Measurements from ENCODE around the gene TGFBR3. TPM values are rescaled to one million over a fixed set of nuclear protein-coding genes. Genes with fewer than 3 reads are reported as not detected.

Gene TGFBR3
- total and polyA plus RNA-seq, 9 of the 15 experiments (the other 6 are each of a cell fraction or from before 2014, with no cell fraction given) = 3.6 to 32.4 (median 15.6) TPM

DNA sequence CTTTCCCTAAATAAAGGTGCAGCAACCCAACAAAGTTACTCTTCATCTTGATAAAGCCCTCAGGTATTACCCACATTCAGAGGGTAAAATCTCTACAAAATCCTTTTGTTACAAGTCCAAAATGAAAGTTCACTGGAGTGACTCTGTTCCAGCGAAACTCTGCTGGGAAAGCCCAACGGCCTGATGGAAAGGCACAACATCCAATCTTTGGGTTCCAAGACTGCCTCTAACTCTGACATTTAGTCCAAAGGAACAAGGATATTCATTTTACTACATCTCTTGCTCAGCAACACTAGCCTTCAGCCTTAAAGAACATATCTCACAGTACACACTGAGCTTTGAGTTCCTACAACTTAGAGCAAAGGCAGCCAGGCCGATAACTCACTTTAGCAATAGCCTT, 42.1 kb downstream of the TGFBR3 start:
- Histone ChIP-seq H3K27ac (ENCODE audit: extremely low read depth, low read depth, low read length) (no peak overlapping the region), H2AFZ (ENCODE audit: low read depth, low read length) (no peak overlapping the region), H3K9ac (ENCODE audit: insufficient read depth in 1 of 2, low read depth in 2 of 2, low read length in 2 of 2) (no peak overlapping the region), H3K4me3 (no peak overlapping the region), H3K9me1 (ENCODE audit: control insufficient read depth, insufficient read depth, low read length) (no peaks in the 10 kb centered on the region), H3K27me3 (ENCODE audit: control insufficient read depth in 2 of 2, insufficient read depth in 2 of 2, low read length in 2 of 2) (no peaks in the 10 kb centered on the region), H3K4me2 (ENCODE audit: insufficient read depth, low read length) (no peak overlapping the region), H3K79me2 (ENCODE audit: control insufficient read depth, insufficient read depth, low read length) (peaks cover 8% of the 10 kb centered on the region; the same call in 1 of the 3 replicates), H3K9me3 (replicated peaks; ENCODE audit: control insufficient read depth, insufficient read depth, low read depth, low read length) (no peaks in the 10 kb centered on the region), H3K36me3 (ENCODE audit: control insufficient read depth, insufficient read depth, low read length) (no peaks in the 10 kb centered on the region), H4K20me1 (replicated peaks; ENCODE audit: control insufficient read depth, insufficient read depth, low read length) (0 out of 2 replicates have a peak, but pooled peaks cover 3% of the 10 kb centered on the region), H3K4me1 (replicated peaks in 1 of 2; ENCODE audit: control insufficient read depth in 2 of 2, insufficient read depth in 2 of 2, low read length in 2 of 2) (peaks cover 0 to 12% of the 10 kb centered on the region in 2 experiments; a peak in 3 of 5 replicates)
- CTCF ChIA-PET (ENCODE audit: low intra/inter-chr PET ratio) = no interaction called here
- POLR2A ChIA-PET = no interaction called here
- WGBS (ENCODE audit: insufficient coverage, low coverage, missing lambda C conversion rate) = 80% methylated on average over 3 of the region's 3 CpGs
- FAIRE-seq = no peak
- no peak for ATAC-seq
- no peak for DNase-seq (ENCODE audit: extremely low read depth in 1 of 4, low spot score in 3 of 4)
- in situ Hi-C loops (cut with MboI) (no loop called here), intact Hi-C loops (cut with micrococcal nuclease) (no loop called here)
- no TSS peak for BruUV-seq (replicated peaks)
- TF ChIP-seq FOSL1 (tag; conservative IDR thresholded peaks at IDR 0.05) = no peak
- no peak for TF ChIP-seq CC2D1A (IDR thresholded peaks at IDR 0.05)
- TF ChIP-seq GATAD2B (IDR thresholded peaks at IDR 0.05; ENCODE audit: borderline replicate concordance) = no peak
- no peak for TF ChIP-seq ZNF780A (CRISPR knock-in tag; IDR thresholded peaks at IDR 0.05)
- TF ChIP-seq, protein P1, sequence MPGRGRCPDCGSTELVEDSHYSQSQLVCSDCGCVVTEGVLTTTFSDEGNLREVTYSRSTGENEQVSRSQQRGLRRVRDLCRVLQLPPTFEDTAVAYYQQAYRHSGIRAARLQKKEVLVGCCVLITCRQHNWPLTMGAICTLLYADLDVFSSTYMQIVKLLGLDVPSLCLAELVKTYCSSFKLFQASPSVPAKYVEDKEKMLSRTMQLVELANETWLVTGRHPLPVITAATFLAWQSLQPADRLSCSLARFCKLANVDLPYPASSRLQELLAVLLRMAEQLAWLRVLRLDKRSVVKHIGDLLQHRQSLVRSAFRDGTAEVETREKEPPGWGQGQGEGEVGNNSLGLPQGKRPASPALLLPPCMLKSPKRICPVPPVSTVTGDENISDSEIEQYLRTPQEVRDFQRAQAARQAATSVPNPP (IDR thresholded peaks at IDR 0.05; ENCODE audit: borderline replicate concordance, insufficient read depth, insufficient read length) = no peak
- TF ChIP-seq, protein P2, sequence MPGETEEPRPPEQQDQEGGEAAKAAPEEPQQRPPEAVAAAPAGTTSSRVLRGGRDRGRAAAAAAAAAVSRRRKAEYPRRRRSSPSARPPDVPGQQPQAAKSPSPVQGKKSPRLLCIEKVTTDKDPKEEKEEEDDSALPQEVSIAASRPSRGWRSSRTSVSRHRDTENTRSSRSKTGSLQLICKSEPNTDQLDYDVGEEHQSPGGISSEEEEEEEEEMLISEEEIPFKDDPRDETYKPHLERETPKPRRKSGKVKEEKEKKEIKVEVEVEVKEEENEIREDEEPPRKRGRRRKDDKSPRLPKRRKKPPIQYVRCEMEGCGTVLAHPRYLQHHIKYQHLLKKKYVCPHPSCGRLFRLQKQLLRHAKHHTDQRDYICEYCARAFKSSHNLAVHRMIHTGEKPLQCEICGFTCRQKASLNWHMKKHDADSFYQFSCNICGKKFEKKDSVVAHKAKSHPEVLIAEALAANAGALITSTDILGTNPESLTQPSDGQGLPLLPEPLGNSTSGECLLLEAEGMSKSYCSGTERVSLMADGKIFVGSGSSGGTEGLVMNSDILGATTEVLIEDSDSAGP (CRISPR knock-in tag; IDR thresholded peaks at IDR 0.05) = no peak
- TF ChIP-seq, protein P3, sequence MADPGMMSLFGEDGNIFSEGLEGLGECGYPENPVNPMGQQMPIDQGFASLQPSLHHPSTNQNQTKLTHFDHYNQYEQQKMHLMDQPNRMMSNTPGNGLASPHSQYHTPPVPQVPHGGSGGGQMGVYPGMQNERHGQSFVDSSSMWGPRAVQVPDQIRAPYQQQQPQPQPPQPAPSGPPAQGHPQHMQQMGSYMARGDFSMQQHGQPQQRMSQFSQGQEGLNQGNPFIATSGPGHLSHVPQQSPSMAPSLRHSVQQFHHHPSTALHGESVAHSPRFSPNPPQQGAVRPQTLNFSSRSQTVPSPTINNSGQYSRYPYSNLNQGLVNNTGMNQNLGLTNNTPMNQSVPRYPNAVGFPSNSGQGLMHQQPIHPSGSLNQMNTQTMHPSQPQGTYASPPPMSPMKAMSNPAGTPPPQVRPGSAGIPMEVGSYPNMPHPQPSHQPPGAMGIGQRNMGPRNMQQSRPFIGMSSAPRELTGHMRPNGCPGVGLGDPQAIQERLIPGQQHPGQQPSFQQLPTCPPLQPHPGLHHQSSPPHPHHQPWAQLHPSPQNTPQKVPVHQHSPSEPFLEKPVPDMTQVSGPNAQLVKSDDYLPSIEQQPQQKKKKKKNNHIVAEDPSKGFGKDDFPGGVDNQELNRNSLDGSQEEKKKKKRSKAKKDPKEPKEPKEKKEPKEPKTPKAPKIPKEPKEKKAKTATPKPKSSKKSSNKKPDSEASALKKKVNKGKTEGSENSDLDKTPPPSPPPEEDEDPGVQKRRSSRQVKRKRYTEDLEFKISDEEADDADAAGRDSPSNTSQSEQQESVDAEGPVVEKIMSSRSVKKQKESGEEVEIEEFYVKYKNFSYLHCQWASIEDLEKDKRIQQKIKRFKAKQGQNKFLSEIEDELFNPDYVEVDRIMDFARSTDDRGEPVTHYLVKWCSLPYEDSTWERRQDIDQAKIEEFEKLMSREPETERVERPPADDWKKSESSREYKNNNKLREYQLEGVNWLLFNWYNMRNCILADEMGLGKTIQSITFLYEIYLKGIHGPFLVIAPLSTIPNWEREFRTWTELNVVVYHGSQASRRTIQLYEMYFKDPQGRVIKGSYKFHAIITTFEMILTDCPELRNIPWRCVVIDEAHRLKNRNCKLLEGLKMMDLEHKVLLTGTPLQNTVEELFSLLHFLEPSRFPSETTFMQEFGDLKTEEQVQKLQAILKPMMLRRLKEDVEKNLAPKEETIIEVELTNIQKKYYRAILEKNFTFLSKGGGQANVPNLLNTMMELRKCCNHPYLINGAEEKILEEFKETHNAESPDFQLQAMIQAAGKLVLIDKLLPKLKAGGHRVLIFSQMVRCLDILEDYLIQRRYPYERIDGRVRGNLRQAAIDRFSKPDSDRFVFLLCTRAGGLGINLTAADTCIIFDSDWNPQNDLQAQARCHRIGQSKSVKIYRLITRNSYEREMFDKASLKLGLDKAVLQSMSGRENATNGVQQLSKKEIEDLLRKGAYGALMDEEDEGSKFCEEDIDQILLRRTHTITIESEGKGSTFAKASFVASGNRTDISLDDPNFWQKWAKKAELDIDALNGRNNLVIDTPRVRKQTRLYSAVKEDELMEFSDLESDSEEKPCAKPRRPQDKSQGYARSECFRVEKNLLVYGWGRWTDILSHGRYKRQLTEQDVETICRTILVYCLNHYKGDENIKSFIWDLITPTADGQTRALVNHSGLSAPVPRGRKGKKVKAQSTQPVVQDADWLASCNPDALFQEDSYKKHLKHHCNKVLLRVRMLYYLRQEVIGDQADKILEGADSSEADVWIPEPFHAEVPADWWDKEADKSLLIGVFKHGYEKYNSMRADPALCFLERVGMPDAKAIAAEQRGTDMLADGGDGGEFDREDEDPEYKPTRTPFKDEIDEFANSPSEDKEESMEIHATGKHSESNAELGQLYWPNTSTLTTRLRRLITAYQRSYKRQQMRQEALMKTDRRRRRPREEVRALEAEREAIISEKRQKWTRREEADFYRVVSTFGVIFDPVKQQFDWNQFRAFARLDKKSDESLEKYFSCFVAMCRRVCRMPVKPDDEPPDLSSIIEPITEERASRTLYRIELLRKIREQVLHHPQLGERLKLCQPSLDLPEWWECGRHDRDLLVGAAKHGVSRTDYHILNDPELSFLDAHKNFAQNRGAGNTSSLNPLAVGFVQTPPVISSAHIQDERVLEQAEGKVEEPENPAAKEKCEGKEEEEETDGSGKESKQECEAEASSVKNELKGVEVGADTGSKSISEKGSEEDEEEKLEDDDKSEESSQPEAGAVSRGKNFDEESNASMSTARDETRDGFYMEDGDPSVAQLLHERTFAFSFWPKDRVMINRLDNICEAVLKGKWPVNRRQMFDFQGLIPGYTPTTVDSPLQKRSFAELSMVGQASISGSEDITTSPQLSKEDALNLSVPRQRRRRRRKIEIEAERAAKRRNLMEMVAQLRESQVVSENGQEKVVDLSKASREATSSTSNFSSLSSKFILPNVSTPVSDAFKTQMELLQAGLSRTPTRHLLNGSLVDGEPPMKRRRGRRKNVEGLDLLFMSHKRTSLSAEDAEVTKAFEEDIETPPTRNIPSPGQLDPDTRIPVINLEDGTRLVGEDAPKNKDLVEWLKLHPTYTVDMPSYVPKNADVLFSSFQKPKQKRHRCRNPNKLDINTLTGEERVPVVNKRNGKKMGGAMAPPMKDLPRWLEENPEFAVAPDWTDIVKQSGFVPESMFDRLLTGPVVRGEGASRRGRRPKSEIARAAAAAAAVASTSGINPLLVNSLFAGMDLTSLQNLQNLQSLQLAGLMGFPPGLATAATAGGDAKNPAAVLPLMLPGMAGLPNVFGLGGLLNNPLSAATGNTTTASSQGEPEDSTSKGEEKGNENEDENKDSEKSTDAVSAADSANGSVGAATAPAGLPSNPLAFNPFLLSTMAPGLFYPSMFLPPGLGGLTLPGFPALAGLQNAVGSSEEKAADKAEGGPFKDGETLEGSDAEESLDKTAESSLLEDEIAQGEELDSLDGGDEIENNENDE (IDR thresholded peaks at IDR 0.05; ENCODE audit: low read depth, low read length) = no peak
